GM19438 (cell line): Measurements from ENCODE around the gene PSPN.
"Not testable (repeated sequence)": the region's sequence is repeated elsewhere in the genome, so short reads cannot be mapped to it uniquely, and the experiment has no call there.

Experiments used
- ATAC-seq: cut with Tn5 transposase; IDR thresholded peaks from one replicate; pipeline ENCODE4 v1.9.1; 2021; ENCODE audit warnings: low read depth; ENCODE audit not compliant: unreplicated experiment

PSPN gene

DNA sequence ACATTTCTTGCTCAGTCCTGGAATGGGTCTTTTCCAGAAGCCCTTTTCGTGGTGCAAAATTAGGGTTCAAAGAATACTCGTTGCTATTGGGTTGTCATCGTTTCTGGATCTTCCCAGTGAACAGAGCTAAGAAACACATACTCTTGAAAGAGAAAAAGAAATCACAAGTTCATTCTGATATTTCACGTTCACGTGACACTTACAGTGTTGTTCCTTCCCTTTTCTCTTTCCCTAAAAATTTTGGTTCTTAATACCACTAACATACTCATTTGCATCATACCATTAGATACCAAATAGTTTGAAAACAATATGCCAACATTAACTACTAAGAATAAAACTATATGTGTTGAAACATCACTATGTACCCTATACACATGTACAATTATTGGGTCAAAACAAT is 30.7 kb upstream of the PSPN start:
- ATAC-seq: no peak

DNA sequence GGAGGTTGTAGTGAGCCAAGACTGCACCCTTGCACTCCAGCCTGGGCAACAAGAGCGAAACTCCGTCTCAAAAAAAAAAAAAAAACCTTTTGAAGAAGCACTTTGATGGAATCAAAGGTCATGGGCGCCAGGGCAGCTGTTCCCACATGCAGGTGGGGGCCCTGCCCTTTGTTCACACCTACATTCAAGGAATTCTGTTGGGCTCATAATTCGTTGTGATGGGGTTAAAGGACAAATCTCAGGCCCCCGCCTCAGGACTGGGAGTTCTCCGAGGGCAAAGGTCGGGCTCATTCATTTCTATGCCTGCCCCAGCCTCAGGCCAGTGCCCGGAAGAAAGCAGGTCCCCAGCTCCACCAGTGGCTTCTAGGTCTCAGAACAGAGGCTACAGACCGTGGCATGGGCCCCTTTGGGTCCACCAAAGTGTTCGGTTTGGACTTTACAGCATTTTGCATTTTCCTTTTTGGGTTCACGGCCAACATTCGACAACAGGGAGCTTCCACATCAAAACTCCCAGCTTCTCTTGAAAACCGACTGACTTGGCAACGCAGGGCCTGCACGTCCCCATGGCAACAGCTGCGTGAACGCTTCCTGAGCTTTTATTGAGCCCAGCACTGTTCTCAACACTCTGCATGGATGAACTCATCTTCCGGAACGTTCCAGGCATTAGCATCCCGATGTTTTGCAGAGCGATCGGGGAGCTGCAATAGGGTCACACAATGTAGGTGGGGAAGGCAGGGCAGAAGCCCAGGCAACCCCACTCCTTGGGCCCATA is 27.3 kb upstream of the PSPN start:
- no peak for ATAC-seq

DNA sequence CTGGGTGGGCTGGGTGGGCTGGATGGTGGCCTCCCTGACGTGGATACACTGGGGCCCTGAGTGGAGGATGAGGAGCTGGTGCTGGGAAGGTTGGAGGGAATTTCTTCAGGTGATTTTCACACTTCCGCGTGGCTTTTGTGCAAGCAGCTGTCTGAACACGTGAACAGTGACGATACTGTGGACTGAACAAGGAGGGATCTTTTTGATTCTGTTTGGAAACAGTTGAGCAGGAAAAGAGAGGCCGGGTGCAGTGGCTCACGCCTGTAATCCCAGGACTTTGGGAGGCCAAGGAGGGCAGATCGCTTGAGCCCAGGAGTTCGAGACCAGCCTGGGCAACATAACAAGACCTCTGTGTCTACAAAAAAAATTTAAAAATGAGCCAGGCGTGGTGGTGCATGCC is 26.3 kb upstream of the PSPN start:
- no peak for ATAC-seq

DNA sequence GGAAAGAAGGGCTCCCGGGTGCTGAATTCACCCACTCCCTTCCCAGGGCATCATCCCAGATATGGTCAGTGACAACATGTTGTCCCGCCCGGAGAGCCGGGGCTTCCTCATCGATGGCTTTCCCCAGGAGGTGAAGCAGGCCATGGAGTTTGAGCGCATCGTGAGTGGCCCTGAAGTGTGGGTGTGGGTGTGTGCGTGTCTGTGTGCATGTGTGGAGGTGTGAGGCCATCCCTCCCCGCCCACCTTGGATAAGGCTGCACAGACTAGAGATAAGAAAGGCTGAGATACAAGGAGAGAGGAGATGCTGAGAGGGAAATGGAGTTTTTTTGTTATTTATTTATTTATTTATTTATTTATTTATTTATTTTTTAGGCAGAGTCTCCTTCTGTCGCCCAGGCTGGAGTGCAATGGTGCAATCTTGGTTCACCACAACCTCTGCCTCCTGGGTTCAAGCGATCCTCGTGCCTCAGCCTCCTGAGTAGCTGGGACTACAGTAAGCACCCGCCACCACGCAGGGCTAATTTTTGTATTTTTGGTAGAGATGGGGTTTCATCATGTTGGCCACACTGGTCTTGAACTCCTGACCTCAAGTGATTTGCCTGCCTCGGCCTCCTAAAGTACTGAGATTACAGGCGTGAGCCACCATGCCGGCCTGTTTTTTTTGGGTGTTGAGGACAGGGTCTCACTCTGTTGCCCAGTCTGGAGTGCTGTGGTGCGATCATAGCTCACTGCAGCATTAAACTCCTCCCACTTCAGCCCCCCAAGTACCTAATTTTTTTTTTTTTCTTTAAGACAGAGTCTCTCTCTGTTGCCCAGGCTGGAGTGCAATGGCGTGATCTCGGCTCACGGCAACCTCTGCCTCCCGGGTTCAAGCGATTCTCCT is 24.6 kb upstream of the PSPN start:
- not testable (repeated sequence) for ATAC-seq

DNA sequence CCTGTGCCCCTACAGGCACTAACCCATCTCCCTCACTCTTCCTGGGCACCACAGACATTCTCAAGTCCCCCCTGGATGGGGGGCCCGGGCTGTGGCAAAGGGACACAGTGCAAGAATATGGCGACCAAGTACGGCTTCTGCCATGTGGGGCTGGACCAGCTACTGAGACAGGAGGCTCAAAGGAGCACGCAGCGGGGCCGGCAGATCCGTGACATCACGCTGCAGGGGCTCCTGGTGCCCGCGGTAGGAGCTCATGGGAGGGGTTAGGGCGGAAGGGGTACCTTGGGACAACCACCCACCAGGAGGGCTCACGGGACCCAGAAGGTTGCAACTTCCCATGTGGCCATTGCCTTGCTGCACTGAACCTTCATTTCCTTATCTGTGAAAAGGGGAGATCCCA is 20.6 kb upstream of the PSPN start:
- no peak for ATAC-seq

DNA sequence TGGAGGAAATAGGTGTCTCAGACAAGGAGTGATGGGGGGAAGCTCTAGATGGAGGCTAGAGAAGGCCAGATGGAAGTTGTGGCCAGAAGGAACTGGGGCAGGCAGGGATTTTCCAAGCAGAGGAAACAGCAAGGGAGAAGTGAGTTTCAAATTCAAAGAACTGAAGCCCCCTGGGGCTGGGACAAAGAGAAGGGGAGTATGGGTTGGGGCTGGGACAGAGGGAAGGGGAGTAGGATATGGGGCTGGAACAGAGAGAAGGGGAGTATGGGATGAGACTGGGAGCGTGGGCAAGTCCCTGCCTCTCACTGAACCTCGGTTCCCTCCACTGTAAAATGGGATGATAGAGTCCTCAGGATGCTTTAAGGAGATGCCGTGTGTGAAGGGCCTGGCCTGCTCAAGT is 19.1 kb upstream of the PSPN start:
- no peak for ATAC-seq

DNA sequence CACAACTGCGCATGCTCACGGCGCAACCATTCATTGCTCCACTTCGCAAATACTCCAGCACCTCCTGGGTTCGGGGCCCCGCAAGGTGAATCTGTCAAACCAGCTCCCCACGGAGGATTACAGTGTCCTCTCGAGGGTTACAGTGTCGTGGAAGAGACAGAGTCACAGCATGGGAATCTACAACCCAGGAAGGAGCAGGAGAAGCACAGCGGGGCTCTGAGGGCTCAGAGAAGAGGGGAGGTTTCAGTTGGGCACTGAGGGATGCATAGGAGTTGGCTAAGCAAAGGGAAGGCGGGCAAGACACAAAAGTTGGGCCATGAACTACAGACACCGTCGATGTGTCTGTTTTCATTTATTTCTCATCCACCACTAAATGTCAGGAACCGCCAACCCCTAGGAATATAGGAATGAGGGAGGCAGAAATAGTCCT is 18.3 kb upstream of the PSPN start:
- ATAC-seq: peak; percentile 8

DNA sequence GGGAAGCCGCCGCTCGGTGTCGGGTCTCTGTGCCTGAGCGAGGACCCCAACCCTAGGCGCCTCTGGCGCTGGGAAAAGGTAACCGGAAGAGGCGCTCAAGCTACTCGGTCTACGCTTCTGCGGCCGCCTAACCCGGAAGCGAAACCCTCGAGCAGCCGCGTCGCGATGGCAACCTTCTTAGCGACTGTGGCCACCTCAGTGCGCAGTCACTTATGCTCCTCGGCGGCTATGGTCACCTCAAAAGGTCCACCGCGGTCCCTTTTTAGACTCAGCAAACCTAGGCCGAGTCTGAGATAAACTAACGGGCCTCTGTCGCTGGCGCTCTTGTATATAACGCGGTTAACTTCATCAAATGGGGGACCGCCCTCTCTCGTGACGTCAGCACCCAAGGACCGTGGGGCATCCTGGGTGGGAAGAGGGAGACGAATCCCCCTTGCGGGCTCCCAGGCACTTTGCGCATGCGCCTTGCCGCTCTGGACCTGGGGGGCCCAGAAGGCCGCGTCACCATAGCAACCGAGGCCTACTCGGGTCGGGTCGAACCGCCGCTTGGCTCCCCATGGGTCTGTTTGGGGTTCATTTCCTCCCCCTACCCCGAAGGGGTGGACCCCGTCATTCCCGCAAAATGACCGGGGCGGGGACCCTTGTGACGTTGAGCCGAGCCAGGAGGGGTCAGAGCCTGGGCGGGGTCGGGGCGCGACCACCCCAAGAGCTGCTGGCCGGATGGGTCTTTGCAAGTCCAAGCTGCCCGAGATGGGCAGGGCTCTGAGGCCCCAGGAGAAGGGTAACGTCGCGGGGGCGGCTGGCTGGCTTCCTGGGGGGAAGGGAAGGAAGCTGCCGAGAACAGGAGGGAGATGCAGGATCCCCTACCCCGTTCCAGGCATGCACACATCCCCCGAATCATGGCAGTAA is 17.6 kb upstream of the PSPN start, which contains the start of gene GTF2F1:
Gene GTF2F1 (minus strand): TSS at position 91 of the 909 bp plus-strand sequence. CDS start 169 bp downstream, outside the sequence.
- ATAC-seq: peak; percentile 88

DNA sequence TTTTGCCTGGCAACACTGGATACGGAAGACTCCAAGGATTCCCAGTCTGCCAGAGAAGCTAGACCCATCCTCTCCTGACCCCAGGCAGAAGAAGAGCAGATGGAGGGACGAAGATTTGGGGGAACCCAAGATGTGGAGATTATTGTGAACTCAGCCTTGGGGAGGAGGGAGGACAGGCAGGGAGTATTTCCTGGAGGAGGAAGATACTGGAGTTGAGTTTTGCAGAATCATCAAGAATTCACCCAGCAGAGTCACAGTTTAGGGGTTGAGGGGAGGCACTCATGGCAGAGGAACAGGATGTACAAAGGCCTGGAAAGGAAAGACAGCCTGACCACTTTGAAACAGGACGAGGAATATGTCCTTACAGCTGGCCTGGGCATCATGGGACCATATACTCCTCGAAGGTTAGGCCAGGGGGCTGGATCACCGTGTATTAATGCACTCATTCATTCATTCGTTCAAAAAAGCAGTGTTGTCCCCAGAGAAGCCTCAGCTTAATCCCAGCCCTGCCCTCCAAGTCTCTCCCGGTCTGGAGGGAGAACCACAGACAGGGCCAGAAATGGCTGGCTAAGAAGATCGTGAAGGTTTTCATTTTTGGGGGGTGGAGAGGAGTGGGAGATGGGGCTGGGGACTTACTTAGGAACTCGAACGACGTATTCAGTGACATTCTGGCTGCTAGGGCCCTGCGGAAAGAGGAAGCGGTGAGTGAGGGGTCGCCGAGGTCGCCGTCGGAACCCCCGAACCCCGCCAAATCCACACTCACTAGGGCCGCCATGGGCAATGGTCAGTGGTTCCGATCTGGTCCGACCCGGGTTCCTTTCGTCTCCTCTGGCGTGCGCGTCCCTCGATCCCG is 16.7 kb upstream of the PSPN start:
- peak; percentile 16 for ATAC-seq

DNA sequence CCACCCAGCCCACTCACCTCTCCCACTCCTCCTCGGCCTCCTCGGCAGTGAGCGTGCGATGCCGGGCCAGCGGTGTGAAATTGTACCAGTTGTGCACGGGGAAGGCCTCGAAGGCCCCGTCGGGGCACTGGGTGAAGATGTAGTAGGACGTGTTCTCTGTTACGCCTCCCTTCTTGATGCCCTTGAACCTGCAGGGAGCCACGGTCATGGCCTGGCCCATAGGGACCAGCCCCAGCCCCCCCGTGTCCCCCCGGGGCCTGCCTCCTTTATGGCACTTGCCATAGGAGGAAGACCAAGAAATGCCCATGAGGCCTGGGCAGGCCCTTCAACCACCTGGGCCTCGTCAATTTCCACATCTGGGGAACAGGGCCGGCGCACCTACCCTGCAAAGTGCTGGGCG is 11.6 kb upstream of the PSPN start:
- no peak for ATAC-seq

DNA sequence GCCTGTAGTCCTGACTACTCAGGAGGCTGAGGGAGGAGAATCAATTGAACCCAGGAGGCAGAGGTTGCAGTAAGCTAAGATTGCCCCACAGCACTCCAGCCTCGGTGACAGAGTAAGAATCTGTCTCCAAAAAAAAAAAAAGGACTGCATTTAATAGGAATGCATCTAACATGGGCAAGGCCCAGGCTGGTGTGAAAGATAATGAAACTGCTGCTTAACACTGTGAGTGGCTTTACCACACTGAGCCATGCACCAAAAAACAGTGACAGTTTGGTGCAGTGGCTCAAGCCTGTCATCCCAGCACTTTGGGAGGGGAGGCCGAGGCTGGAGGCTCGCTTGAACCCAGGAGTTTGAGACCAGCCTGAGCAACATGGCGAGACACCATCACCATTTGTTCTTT is 8.6 kb upstream of the PSPN start:
- ATAC-seq: no peak

DNA sequence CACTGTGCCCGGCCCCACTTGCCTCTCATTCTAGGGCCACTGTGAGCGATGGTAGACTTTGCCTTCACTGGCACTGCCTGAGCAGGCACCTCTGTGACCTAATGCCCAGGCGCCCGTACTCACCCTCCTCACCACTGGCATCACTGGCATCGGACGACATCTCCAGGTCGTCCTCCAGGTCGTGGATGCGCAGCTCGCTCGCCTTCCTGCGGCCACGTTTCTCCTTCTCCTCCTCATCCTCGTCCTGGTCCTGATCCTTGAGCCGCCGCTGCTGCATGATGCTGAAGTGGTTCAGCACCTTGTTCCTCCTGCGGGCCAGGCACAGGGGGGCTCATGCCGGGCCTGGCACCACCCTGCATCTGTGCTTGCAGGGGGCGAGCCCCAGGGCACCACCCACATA is 7.5 kb upstream of the PSPN start:
- ATAC-seq: no peak

DNA sequence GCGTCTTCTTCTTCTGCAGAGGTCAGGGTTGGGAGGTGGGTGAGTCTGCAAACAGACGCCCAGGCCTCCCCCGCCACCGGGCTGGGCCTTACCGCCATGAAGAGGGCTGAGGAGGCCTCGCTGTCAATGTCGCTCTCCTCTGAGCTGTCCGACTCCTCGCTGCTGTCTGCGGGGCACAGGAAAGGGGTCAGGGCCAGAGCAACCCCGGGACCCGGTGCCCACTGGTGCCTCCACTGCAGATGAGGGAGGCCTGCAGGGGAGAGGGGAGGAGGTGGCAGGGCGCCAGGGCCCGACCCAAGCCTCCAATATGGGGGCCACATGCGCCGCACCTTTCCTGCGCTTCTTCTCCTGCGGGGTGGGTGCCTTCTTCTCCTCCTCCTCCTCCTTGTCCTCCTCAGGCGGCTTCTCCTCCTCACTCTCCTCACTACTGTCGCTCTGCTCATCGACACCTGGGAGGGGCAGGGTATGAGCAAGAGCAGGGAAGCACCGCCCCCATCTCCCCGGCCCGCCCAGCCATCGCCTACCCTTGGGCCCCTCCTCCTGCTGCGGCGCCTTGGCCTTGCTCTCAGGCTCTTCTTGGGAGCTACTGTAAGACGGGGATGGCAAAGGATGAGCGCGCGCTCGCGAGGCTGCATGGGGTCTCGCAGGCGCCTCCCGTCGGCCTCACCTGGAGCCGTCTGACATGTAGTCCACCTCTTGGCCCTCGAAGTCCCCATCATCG is 5.5 kb upstream of the PSPN start:
- ATAC-seq: no peak

DNA sequence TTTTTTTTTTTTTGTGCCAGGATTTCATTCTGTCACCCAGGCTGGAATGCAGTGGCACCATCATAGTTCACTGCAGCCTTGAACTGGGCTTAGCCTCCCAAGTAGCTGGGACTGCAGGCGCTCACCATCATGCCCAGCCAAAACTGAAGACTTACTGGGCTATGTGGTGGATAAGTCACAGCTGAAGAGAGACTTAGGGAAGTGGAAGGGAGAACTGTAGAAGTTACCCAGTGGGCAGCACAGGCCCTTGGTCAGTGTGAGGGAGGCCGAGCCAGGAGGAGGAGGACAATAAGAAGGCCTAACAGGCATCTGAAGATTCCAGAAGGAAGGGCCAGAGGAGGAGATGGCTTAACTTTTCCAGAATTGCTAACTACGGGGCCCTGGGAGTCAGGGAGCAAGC is 4.0 kb upstream of the PSPN start:
- ATAC-seq: no peak

DNA sequence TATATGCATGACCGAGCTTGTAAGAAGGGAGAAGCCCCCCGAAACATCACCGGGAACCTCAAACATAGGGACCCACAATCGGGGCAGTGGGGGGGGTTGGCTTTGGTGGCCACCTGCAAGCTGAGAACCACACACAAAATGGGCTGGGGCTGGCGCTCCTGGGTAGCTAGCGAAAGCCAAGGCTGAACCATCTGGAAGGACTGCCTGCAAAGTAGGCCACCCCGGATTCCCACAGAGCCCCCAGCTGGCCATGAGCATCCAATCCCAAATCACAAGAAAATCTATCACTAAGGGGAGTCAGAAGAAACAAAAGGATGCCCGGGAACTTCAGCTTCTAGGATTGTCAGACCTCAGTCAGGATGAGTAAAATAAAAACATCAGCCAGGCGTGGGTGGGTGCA is 2.8 kb upstream of the PSPN start:
- ATAC-seq: no peak

DNA sequence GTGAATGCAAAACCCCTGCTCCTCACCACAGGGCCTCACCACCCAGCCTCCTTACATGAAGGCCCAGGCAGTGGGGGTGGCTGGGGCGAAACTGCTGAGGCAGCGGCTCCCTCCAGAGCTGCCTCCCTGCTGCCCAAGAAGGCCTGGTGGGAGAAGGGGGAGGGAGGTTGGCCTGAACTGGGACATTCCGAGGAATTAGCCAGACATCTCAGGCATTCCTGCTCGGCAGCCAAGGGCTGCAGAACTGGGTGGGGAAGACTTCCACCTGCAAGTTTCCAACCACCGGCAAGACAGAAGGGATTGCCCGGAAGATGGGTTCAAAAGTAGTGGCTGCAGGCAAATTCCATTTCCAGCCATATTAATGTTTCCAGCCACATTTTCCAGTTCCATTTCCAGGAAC is 2.3 kb upstream of the PSPN start:
- no peak for ATAC-seq

DNA sequence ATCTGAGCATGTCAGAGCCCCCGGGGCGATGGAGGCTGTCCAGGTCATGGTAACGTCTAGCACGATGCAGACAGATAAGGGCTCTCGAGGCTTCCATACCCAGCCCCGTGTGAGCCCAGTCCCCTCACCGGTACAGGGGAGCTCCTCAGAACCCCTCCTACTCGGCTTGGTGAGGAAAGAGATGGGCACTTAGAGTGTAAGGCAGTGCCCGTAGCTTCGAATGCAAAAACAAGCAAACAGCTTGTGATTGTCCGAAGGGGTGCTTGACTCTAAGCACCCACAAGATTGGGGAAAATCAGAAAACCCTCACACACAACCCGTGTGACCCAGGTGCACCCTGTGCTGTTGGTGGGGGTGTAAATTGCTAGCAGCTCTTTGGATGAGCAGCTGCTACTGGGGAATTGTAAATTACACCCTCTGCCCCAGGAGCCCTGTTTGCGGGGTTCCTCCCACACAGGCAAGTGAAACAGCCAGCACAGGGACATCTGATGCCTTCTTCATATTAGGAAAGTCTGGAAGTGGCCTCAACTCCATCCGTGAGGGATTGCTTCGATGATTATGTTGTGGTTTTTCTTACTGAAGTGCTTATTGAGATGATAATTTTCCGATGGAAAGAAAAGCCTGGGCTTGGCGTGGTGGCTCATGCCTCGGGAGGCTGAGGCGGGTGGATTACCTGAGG is 918 bp upstream of the PSPN start:
- no peak for ATAC-seq

DNA sequence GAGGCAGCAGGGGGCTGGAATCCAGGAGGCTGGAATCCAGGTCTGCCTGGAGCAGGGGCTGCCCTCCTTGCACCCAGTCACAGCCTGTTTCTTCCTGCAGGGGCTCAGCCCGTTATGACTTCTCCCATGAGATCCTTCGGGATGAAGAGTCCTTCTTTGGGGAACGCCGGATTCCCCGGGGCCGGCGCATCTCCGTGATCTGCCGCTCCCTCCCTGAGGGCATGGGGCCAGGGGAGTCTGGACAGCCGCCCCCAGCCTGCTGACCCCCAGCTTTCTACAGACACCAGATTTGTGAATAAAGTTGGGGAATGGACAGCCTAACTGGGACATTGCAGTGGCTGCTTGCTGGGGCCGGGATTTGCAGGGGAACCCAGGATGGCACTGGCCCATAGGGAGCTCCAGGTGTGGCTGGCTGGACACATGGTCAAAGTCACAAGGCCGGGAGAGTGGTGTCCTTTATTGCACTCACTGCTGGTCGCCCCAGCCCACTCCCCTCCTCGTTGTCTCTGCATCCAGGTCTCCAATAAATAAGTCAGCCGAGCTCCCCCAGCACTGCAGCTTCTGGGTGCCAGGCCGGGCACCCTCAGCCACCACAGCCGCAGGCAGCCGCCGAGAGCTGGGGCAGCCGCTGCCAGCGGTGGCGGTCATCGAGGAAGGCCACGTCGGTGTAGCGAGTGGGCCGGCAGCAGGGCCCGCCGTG is 872 bp downstream of the PSPN start:
- no peak for ATAC-seq
